Stimulated activated CD4-positive, alpha-beta T cell treated with anti-CD3 and anti-CD28 coated beads, Interleukin-15, amount 100 ng/mL, for 48 hours (primary cell): ENCODE data around the gene AGO4.
A peak's percentile ranks its signal among the peaks of the same experiment; 100 is the strongest.
"Not testable (repeated sequence)": the region's sequence is repeated elsewhere in the genome, so short reads cannot be mapped to it uniquely, and the experiment has no call there.

Source experiments
- DNase-seq, 2 donors: peaks; one replicate each; pipeline ENCODE4 v3.0.0-alpha.2; 2020; ENCODE audit warnings: low read depth in 2 of 2

AGO4 gene

GRCh38 chr1:35863881-35864625 is 56.2 kb downstream of the AGO4 start:
- no peak for DNase-seq

- DNase-seq: no peak
Measured at GRCh38 chr1:35864813-35865212, 57.0 kb downstream of the AGO4 start.

- no peak for DNase-seq
Measured at GRCh38 chr1:35866991-35867390, 59.2 kb downstream of the AGO4 start.

GRCh38 chr1:35869245-35869950 is 61.6 kb downstream of the AGO4 start:
- not testable (repeated sequence) for DNase-seq

DNA sequence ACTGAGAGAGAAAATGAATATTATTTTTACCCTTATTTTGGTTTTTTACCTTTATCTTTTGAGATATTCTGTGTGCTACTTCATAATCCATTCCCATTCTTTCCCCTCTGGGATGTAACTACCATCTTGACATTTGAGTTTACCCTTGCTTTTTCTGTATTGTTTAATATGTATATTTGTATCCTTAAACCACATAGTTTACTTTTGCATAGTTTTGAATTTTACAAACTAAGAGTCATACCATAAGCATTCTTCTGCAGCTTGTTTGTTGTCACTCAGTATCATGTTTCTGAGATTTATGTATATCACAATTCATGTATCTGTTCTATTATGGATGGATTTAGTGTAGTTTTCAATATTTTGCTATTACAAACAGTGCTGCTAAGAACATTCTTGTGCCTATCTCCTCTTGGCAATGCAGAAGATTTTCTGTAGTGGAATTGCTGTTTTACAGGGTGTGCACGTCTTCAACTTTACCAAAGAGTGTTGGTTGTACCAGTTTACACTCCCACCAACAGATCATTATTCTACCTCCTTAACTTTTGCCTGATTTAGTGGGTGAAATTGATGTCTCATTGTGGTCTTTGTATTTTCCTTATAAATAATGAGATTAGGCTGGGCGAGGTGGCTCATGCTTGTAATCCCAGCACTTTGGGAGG is 63.0 kb downstream of the AGO4 start:
- DNase-seq: no peak

DNA sequence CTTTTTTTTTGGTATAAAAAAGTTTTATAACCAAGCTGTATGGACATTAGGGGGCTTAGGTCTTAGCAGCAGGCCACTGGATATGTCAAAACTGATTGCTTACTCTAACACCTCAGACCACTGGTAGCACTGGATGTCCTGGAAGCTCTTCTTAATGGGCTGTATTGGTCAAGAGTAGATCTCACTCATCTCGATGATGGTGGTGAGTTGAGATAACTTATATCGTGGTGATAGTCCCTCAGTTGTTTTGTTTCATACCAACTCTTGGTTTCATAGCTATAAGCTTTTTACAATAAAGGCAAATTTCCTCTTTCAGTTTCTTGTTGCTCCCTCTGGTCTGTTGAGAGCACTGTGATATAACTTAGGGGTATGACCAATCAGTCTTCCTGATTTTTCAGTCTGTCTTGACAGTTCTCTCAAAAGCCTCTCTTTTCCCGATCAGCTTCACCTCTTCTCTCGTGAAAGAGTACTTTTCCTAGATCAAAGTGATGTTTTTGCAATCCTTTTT is 65.5 kb downstream of the AGO4 start:
- DNase-seq: no peak

DNA sequence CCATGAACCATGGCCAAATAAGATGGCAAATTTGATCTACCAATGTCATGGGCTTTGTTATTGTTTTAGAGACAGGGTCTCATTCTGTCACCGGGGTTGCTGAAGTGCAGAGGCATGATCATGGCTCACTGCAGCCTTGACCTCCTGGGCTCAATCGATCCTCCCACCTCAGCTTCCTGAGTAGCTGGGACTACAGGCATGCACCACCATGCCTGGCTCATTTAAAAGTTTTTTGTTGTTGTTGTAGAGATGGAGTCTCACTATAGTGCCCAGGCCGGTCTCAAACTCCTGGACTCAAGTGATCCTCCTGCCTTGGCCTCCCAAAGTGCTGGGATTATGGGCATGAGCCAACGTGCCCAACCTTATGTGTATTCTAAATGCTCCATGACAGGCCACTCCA is 66.3 kb downstream of the AGO4 start:
- DNase-seq: not testable (repeated sequence)

DNA sequence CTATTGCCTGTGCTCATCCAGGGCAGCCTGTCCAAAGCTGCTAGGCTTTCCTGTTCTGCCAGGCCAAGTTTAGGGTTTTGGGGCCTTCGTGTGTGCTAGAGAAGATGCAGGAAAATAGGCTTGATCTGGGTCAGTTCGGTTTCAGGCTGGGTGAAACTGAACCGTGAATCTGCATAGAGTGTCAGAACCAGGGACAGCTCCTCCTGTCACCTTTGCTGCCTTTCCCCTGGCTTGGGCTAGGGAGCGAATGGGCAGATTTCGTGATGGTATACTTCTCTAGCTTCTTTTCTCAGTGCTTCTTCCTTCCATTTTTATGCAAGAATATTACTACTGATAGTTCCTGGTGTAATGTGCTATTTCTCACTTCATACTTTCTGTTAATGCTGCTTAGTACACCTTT is 69.2 kb downstream of the AGO4 start:
- no peak for DNase-seq

- DNase-seq: no peak
Measured at GRCh38 chr1:35881850-35882273, 74.0 kb downstream of the AGO4 start.

- no peak for DNase-seq
Measured at GRCh38 chr1:35882586-35882944, 74.7 kb downstream of the AGO4 start.

DNA sequence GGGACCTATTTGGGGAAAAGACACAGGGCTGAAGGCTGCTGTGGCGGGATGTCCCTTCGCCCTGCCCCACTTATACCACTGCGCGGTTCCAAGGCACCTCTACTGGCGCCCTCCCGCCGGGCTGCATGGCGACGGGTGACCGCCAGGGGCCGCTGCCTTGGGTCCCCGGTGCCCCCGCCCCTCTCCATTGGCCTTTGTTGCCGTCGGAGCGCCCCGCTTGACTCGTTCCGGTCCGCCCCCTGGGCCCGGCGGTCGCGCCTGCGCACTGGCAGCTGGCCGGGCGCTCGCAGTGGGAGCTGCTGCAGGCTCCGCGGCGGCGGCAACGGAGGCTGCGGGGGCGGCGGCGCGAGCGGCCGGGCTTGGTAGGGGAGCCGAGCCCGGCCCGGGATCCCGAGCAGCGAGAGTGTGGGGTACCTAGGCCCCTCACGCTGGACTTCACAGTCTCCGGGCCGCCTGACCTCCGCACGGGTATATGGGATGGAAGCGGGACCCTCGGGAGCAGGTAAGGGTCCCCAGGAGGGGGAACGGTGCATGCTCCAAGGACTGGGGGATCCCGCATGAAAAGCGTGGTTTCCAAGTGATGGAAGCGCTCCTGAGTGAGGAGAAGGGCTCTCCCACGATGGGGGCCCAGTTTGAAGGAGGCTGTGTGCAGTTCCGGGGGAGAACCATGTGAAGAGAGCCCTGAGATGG is 75.3 kb downstream of the AGO4 start, which contains the start of gene AGO1:
TSS of gene AGO1 (plus strand) at position 265 of the 690 bp plus-strand sequence. CDS start at position 478, 213 bp downstream.
- DNase-seq: peak; percentile 93 to 97

DNA sequence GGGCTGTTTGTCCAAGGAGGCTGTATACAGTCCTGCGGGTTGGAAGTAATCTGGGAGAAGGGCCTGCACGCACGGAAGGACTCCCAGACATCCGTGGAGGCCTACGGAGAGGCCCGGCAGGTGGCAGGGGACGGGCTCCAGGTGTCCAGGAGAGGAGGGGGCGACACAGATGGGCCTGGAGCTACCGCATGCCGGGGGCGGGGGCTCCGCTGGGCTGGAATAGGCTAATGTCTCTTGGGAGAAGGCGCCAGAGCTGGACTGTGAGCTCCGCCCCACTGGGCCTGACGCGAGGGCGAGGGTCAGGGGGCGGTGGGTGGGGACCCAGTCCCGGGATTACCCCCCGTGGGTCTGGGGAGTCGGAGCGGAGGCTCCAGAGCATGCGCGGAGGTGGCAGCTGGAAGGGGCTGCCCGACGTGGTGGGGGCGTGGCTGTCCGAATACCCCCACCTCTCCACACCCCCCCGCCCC is 75.9 kb downstream of the AGO4 start:
- peak; percentile 13 to 22 for DNase-seq

- no peak for DNase-seq
Measured at GRCh38 chr1:35884934-35885333, 77.1 kb downstream of the AGO4 start.

GRCh38 chr1:35885961-35886558 is 78.2 kb downstream of the AGO4 start:
- DNase-seq: no peak

DNA sequence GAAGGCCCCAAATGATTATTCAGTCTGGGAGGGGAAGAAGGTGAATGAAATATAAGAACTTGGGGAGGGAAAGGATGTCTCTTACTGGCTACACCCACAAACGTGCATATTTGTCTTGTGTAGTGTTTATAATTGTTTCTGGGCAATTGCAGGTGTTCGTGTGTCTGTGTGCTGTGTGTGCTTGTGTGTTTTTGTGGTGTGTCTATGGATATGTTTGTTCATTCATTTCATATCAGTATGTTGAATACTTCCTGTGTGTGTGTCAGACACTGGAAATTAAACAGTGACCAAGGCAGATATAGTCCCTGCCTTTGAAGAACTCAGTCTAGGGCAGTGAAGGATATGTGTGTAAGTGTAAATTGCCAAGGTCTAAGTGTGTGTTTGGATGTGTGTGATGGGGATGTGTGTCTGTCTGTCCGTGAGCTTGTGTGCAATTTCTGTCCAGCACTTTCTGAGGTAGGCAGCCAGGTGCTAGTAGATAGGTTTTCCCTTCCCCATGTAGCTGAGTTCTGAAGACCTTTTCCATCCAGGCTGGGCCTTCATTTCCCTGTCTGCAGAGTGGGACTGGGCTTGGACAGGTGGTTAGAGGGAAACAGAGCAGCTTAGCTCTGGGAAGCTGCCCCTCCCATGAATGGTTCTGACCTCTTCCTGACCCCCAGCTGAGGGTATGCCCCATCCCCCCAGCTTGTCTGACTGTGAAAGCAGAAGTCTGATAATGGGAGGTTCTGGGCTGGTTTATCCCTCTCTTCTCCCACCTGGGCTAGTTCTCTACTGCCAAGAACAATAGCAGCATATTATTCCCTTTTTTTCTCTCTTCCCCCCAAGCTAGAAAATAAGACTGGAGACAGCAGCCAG is 79.0 kb downstream of the AGO4 start:
- no peak for DNase-seq

- no peak for DNase-seq
Measured at GRCh38 chr1:35887508-35887907, 79.7 kb downstream of the AGO4 start.

- DNase-seq: no peak
Measured at GRCh38 chr1:35888255-35888654, 80.4 kb downstream of the AGO4 start.

DNA sequence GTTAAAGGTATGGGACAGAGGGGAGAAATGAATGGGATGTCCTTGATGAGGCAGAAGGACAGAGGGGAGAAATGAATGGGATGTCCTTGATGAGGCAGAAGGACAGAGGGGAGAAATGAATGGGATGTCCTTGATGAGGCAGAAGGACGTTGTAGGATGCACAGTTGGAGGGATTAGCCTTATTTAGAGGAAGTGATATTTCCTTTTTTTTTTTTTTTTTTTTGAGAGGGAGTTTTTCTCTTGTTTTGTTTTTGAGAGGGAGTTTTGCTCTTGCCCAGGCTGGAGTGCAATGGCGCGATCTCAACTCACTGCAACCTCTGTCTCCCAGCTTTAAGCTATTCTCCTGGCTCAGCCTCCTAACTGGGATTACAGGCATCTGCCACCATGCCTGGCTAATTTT is 81.2 kb downstream of the AGO4 start:
- DNase-seq: not testable (repeated sequence)

DNA sequence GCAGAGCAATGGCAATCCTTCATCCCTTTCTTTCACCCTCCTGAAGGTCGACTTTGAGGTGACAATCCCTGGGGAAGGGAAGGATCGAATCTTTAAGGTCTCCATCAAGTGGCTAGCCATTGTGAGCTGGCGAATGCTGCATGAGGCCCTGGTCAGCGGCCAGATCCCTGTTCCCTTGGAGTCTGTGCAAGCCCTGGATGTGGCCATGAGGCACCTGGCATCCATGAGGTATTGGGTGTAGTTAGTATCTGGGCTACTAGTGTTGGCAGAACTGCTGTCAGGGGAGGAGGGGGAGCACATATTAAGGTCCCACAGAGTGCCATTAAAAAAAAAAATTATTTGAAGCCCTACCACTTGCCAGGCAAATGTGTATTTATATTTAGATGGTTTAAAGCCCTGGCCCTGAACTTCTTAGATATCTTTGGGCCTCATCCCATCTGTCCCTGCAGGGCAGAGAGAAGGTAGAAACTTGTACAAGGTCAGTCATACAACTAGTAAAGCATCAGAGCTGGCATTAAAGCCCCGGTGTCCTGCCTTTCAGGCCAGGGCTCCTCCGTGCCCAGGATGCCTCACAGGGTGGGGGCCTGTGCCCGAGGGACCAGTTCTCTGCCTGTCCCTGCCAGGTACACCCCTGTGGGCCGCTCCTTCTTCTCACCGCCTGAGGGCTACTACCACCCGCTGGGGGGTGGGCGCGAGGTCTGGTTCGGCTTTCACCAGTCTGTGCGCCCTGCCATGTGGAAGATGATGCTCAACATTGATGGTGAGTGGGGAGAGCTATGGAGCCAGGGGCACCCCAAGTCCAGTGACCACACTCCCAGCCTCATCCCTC is 85.4 kb downstream of the AGO4 start:
- DNase-seq: no peak

DNA sequence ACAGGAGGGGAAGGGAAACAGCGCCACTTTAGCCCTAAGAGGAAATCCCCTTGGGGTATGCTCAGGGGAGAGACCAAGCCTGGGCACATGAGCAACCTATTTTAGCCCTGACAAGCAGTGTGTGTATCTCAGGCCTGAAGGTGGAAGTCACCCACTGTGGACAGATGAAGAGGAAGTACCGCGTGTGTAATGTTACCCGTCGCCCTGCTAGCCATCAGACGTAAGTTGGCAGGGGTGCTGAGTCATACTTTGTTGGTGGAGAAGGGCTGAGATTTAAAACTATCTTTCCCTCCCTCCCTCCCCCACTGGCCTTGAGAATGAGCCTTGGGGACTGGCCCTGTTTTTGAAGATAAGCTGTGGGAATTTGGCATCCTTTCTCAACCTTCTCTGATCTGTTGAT is 86.4 kb downstream of the AGO4 start:
- no peak for DNase-seq
